HG03469 (cell line): ENCODE measurements around the gene FBN1.

Source experiments
- ATAC-seq: cut with Tn5 transposase; IDR thresholded peaks from one replicate; pipeline ENCODE4 v1.9.1; 2021; ENCODE audit warnings: mild to moderate bottlenecking, moderate library complexity, moderate number of reproducible peaks; ENCODE audit not compliant: unreplicated experiment

FBN1 gene

DNA sequence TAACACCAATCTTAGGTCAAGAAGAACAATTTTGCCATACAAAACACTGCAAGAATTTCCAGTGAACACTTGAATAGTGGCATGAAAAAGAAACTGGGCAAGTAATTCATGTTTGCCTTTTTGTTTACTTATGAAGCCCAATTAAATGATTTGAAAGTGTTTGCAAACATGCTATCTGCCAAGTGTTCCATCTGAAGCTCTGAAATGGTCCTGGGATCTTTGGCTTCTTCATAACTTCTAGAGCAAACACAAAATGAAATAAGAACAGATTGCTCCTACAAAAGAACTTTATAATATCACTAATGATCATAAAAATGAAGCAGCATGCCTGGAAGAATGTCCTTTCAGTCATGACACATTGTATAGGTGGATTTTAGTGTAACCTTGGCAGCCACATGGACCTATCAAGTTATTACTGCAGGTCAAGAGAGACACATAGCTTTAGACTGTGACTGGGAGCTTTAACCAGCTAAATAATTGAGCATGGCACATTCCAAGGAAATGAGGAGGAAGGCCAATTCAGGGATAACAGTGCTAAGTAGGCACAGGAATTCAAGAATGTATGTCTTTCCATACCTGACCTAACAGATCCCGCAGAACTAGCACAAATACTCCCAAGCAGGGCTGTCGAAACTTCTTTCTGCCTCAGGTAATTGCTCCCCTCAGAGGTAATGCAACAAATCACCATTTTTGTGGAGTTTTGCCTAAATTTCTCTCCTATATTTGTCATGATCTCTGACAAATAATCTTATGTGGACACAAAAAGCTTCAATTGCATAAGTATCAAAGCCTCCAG is 169.7 kb downstream of the FBN1 start:
- no peak for ATAC-seq

DNA sequence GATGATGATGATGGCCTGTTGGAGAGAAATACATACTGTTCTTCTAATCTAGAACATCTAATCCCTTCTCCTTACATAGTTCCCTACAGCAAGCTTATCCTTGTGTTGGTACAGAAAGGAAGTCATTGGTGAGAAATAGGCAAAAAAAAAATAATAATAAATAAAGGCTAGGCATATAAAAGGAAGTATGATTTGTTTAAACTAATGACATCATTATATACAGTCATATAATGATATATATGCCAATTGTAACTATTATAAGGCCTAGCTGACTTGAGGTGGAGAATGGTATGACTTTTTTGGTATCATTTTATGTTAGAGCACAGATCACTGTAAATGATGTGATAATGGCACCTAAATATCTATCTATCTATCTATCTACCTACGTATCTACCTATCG is 171.8 kb downstream of the FBN1 start:
- no peak for ATAC-seq

DNA sequence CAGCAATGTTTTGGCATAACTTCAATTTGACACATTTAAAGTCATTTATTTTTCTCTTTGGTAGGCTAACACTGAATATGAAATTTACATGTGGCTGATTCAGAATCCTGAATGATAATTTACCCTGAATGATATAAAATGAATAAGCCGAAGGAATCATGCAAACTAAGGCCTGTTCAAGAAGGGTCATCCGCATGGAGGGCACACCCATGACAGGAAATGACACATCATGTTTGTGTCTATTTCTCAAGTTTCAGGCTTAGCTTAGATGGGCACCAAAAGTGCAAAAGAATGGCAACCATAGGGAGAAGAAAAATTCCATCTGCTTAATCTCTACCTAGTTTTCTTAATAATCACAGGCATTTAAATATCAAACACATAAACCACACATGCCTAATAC is 172.8 kb downstream of the FBN1 start:
- no peak for ATAC-seq

DNA sequence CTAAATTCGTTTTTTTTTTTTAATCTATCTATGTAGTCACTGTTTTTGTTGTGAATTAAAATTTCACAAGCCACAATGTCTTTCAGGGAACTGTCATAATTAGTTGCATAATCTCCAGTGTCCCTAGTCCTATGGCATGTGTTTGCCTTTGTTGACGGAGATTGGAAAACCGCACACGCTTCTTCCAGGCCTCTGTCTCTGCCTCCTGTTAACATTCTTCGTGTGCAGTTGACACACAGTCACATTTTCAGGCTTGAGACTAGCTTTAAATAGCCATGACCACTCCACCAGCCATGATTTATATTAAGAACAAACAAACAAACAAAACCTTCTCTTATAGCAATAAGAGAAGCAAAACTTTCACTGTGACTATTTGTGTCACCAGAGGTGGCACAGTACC is 174.4 kb downstream of the FBN1 start:
- no peak for ATAC-seq

DNA sequence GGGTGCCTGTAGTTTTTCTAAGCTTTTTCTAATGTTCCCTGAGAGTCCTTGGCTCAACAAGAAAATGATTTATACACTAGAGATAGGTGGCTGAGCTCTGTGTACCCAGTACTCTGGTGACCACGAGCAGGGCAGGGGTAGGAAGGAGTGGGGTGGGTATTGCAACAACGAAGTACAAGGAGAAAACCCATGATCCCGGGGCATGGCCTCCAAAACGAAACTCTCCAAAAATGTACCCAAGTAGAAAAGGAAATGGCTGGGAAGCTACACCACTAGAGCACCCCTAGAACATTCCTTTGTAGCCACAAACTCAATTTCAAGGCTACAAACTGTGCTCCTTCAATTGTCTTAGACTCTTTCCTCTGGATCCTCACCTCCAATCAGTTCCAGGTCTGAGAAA is 175.4 kb downstream of the FBN1 start:
- ATAC-seq = no peak

DNA sequence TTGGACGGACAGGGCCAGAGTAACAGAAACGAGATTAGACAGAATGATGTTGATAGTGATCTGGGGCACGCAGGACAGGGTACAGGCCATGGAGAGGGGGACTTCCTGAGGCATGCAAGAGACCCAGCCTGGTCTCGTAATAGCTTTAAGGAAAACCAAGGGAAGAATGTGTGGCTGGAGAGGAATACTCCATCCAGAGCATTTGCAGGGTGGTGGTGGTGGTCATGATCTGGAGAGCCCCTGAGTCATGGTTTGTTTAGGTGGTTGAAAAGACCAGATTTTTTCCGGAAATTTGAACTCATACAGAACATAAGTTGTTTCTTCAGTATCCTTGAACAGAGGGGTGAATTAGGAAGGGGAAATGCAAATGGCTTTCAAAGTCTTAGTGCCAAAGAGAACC is 175.8 kb downstream of the FBN1 start:
- no peak for ATAC-seq

DNA sequence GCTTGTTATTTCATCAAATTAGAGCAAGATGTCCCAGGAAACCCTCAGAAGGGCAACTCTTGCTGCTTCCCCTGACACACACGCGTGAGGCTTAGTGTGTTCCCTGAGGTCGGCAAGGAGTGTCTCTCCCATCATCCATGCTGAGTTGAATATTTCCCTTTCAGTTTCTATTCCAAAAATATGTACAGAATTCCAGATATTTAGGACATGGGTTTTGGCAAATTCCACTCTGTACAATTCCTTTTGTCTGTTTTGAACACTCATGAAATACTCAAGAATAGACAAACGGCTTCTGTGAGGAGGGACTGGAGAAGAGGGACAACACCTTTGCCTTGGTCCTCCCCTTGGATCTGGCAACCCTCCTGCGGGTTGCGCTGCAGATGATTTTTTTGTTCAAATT is 176.2 kb downstream of the FBN1 start:
- ATAC-seq = no peak

DNA sequence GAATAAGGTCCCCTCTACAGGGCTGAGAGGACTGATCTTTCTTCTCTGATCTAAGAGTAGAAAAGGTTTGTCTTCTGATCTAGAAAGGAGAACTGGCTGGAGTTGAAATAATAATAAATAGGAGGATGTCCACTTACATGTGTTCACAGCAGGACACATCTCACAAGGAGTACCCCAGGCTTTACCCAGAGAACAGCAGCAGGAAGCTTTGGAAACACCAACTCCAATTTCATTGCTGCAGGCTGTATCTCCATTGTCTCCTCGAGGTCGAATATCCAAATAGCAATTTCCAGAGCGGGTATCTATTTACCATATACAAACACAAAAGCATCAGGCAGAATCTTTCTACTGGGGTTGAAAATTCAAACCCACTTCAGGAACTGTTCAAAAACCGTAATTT is 177.7 kb downstream of the FBN1 start:
- no peak for ATAC-seq

DNA sequence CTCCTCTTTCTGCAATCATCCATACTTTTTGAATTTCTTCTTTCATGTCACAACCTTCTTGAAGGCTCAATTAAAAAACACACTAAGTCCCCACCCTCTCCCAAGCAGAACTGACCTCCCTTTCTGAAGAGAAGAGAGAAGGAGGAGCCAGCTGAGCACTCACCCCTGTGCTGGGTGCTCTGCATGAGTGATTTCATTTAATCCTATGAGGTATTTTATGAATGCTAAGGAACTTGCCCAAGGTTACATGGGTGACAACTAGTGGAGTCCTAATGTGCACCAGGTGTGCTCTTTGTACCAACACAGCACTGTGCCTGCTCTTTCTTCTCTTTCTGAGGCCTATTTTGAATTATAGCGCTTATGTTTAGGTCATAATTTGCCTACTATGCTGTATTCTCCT is 178.7 kb downstream of the FBN1 start:
- no peak for ATAC-seq

DNA sequence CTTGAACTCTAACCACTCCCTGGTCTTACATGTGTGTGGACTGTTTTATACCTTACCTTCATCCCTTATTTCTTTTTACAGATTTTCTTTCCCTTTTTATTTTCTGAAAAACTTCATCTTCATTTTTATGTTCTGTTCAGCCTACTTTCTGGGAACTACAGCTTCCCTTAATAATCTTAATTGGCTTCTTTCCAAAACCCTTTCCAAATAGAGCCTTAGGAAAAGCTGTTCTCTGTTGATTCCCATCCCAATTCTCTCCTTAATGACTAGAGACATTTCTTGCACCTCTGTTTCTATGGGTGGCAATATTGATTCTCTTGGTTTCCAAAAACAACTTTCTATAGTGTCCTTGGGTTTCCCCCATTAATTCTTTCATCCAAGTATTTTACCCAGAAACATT is 179.4 kb downstream of the FBN1 start:
- no peak for ATAC-seq

DNA sequence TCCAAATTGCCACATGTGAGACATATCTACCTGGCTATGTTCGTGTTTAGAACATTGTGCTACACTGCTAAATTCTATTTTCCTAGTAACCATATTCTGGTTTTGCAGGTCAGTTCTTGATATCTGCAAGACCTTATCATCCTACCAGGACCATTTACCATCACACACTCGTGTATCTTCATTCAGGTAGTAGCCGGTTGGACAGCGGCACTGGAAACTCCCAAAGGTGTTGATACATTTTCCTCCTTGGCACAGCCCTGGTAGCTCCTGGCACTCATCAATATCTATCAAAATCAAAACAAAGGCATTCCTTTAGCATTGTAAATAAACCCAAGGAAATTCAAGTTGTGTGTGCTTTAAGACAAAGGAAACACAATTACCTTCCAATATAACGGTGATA is 180.1 kb downstream of the FBN1 start:
- no peak for ATAC-seq

DNA sequence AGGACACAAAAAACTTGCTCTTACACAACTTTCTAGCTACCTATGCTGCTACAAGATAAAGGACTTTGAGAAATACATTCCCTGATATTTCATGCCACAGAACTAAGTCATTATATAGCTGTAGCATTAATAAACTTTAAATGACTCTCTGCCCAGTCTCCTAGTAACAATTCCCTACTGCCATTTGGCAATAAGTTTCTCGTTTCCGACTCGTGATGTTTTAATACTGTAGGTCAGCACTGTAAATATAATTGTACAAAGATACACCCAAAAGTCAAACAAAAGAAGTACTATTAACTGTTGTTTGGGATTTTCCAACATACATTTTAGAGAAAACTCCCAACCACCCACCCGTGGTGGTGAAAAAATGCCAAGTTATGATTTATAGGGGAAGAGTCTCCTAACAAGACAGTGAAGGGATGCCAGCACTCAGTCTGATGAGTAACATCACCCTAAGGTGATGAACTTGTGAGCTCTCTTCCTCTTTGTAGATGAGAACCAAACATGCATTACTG is 182.1 kb downstream of the FBN1 start:
- no peak for ATAC-seq

DNA sequence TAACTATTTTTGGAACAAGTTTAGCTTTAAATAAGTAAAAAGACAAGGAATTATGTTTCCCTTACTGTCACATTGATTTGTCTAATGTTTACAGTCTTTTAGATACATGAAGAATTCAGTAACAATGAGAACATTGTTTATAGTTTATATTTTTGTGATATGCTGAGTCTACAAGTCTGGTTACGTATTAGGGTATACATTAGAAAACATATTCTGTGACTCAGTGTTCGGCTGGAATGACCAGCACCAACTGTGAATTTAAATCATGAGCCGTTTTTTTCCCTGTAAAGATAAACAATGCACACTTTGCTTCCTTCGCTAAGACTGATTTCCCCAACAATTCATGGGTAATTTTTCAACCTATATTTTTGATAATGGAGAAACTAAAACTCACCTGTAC is 182.8 kb downstream of the FBN1 start:
- ATAC-seq = no peak

DNA sequence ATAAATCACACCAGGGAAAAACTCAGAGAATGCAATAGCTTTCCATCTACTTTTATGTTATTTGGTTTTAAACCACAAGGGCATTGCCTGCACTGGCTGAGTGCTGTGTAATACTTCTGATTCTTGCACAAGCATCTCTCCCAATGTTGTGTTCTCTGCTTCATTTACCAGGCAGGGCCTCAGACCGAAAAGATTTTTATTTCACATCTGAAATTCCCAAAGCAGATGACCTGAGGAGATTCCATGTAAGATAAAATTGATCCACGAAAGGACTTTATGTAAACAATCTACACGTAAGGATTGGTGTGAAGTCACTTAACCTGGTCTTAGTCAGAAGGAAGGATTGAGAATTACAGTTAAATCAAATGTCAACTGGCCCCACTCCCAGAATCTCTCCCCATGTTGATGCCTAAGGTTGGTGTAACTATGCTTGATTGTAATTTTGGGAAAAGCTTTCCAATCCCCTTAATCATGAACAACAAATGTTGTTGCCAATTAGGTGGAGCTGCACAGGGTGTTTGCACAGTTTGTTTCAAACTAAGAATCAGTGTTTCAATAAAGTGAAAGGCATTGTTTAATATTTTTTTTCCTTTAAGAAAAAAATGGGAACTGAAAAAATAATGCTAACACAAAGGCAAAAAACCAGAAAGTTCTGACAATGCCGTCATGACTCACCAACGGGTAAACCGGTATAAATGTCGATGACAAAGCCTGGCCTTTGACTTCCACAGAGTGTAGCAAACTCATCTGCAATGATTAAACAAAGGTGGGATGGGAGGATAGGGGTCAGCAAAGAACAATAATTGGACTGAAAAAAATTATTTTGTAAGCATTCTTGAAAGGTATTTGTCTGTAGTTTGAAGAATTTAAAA is 185.7 kb downstream of the FBN1 start:
- ATAC-seq = no peak

DNA sequence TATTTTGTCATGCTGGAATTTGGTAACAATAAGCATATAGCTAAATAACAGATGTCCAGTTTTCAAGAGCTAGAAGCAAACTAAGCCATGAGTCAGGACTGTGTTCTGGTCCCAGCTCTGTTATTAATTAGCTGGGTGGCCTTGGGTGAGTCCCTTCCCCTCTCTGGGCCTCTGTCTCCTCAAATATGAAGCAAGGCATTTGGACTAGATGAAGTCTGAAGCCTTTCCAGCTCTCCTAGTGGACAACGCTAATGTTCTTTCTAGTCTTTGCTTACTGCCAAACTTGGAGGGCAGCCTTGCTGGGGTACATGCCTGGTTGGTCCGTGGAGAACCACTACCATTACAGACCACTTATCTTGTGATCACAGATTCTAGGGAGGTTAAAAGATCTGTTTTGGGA is 186.6 kb downstream of the FBN1 start:
- ATAC-seq = no peak

DNA sequence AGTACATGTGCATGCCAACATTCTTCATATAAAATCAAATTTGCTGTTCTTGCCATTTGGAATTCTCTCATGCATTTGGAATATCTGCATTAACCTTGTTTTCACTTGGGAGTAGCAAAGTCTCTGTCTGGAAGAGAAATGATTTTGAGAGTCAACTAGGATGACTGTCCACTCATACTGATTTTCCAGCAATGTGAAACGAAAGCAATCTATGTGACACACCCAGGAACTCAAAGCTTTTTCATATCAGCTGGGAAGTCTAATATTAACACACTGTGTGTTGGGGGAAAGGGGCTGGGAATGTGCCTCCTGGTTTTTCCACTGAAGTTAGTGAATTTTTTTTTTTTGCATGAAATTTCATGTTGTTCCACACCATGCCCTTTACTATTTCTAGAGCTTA is 189.4 kb downstream of the FBN1 start:
- ATAC-seq = no peak

DNA sequence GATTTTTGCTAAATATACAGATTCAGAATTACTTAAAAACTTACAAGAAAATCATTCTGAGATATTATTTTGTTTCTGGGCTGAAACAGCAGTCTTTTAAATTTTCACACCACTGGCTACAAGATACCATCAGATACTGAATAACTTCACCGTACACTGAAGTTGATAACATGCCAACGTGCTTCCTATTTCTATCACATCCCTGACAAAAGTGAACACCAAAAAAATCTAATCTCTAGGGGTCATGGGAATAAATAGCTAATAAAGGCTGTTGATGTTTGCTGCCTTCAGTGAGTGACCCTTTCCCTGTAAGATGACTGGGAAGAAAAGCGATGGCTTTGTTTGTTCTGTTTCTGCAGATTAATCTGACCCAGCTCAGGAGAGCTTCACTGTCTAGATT is 193.8 kb downstream of the FBN1 start:
- no peak for ATAC-seq

DNA sequence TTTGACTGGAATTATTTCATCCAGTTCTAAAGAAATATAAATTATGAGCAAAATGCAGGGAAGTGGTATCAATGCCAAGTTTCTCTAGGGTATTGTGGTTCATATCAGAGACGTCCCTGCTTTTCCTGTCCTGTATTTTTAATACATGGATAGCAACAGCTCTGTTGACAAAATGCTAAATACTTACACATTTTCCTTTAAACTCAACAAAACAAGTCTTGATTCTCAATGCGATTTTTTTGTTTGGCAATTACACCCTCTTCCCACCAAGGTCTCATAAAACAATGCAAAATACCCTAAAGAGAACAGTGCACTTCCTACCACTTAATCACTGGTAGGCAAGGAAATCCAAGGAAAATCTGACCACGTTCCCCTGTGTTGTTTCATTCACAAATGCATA is 194.3 kb downstream of the FBN1 start:
- ATAC-seq = no peak

DNA sequence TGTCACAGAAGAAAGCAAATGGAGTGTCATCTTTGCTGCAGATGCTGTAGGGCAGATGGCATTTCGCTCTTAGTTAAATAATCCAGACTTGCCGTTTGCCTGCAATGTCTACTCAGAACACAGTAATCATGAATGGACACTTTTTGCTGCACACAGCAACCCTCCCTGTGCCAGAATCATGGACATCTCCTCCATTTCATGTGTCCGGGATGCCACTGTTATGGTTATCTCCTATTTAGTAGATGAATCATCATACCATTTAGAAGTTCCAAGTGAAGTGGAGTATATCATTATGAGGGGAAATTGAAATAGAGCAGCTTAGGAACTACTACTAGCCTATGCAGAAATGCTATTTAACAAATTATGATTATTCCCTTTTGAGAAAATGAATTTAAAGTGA is 195.8 kb downstream of the FBN1 start:
- ATAC-seq = no peak

DNA sequence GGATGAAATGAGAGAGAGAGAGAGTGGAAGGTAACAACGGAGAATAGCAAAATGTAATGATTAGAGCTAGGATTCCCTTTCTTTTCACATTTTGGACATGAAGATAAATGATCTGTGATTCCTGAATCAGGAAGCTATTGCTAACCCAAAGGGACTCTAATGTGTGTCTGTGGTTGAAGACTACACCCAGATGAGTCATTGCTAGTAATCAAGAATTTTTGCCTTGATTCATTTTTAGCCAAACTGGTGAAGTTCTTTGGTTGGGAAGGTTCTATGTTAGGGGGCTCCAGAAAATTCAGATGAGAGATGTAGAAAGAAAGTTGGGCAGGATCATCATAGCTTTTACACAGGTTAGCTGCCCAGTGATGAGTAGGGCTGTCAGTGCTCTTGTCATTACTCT is 197.9 kb downstream of the FBN1 start:
- no peak for ATAC-seq

DNA sequence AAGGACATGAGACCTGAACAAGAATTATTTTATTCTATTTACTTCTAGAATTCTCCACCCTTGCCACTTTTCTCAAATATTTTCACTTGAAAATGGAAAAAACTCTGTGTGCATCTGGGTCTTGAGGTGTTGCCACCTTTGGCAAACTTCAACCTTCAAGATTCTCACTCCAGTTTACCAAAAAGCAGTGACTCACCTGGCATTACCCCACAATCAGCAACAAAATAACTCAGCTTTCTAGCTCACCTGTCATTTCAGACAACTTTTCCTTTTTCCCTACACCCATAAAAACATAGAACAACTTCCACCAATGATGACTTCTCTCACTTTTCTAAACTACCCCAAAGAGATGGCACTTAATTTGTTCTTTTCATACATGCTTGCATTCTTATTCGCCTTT is 198.5 kb downstream of the FBN1 start:
- no peak for ATAC-seq

DNA sequence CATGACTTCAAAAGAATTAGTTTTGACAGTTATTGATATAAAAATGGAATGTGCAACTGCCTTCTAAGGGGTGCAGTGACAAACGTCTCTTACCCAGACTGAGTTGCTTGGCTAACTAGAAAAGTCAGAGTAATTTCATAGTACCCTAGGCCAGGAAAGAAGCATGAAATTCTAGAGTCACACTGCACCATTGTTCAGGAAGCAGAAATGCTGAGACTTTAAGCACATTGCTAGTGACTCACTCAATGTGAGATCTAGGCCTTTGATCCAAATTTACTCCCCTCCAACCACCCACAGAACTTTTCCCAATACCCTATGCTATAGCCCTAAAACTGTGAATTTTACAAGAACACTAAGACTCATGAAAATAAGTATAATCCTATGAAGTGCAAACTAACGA is 203.5 kb downstream of the FBN1 start:
- ATAC-seq = no peak
